Measurements from ENCODE around the gene SHISA2.

SHISA2 gene

DNA sequence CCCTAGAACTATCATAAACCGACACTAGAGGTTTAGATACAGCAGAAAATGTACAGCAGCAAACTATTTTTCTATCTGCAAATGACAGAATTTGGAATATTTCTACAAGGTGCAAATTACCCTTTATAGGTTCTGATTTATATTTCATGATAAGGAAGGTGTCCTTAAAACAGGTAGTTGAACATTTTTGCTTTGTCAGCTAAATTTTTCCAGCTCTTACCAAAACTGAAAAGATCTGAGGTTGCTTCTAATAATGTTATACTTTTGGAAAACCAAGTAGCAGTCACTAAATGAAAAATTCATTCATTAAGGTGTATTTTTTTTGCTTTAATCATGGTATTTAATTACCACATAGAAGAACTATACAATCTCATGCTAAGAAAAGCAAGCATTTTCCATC lies 9.0 kb downstream of the SHISA2 start:
- Histone ChIP-seq H3K9me3 (replicated peaks; ENCODE audit: insufficient read depth, low read length) (no peaks in the 10 kb centered on the region), H2AFZ (ENCODE audit: low read length) (no peak overlapping the region), H3K36me3 (replicated peaks; ENCODE audit: insufficient read depth, low read length) (no peaks in the 10 kb centered on the region), H3K4me3 (ENCODE audit: low read length) (no peak overlapping the region), H3K27me3 (replicated peaks; ENCODE audit: insufficient read depth, low read length) (no peaks in the 10 kb centered on the region), H3K9me2 (replicated peaks; ENCODE audit: insufficient read depth, low read length) (no peaks in the 10 kb centered on the region), H3K27ac (ENCODE audit: low read length) (no peak overlapping the region), H3K9ac (ENCODE audit: low read length) (no peak overlapping the region), H3K4me2 (ENCODE audit: low read depth, low read length) (no peak overlapping the region), H4K20me1 (ENCODE audit: insufficient read depth, low read length) (no peaks in the 10 kb centered on the region), H3K79me2 (ENCODE audit: low read length) (no peaks in the 10 kb centered on the region), H3K4me1 (ENCODE audit: low read length) (no peaks in the 10 kb centered on the region), H3F3A (ENCODE audit: insufficient read depth, low read length) (no peaks in the 10 kb centered on the region)
- no peak for TF ChIP-seq EZH2 (optimal IDR thresholded peaks at IDR 0.05; ENCODE audit: low read depth, low read length)
- TF ChIP-seq EZH2phosphoT487 (IDR thresholded peaks at IDR 0.05; ENCODE audit: low read length): no peak
- TF ChIP-seq, protein P1, sequence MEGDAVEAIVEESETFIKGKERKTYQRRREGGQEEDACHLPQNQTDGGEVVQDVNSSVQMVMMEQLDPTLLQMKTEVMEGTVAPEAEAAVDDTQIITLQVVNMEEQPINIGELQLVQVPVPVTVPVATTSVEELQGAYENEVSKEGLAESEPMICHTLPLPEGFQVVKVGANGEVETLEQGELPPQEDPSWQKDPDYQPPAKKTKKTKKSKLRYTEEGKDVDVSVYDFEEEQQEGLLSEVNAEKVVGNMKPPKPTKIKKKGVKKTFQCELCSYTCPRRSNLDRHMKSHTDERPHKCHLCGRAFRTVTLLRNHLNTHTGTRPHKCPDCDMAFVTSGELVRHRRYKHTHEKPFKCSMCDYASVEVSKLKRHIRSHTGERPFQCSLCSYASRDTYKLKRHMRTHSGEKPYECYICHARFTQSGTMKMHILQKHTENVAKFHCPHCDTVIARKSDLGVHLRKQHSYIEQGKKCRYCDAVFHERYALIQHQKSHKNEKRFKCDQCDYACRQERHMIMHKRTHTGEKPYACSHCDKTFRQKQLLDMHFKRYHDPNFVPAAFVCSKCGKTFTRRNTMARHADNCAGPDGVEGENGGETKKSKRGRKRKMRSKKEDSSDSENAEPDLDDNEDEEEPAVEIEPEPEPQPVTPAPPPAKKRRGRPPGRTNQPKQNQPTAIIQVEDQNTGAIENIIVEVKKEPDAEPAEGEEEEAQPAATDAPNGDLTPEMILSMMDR (IDR thresholded peaks at IDR 0.05; ENCODE audit: low read length): no peak
- DNase-seq: no peak

DNA sequence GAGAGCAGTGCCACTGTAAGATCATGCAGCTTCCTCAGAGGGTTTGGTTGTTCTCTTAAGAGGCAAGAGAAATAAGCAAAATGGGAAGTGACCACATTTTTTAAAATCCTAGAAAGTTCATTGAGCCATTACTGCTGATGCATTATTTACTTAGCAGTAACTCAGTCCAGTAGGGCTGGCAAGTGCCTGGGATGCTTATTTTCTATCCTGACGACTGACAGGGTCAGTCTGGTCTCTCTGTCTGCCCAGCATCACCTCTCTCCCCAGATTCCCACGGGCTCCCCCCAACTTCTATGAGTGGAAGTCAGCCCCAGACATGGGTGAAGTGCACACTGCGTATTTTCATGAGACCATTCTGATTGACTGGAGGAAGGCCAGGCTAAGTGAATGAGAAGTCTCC lies 10.4 kb downstream of the SHISA2 start:
- no peak for DNase-seq
- H3K27me3 ChIP-seq (replicated peaks; ENCODE audit: insufficient read depth, low read length): no peaks in the 10 kb centered on the region
- no peak overlapping the region for H2AFZ ChIP-seq (ENCODE audit: low read length)
- H3K4me3 ChIP-seq (ENCODE audit: low read length): no peak overlapping the region
- H3K4me2 ChIP-seq (ENCODE audit: low read depth, low read length): no peak overlapping the region
- H3K36me3 ChIP-seq (replicated peaks; ENCODE audit: insufficient read depth, low read length): no peaks in the 10 kb centered on the region
- H3K79me2 ChIP-seq (ENCODE audit: low read length): no peaks in the 10 kb centered on the region
- H4K20me1 ChIP-seq (ENCODE audit: insufficient read depth, low read length): no peaks in the 10 kb centered on the region
- no peaks in the 10 kb centered on the region for H3F3A ChIP-seq (ENCODE audit: insufficient read depth, low read length)
- no peaks in the 10 kb centered on the region for H3K9me2 ChIP-seq (replicated peaks; ENCODE audit: insufficient read depth, low read length)
- H3K9me3 ChIP-seq (replicated peaks; ENCODE audit: insufficient read depth, low read length): no peaks in the 10 kb centered on the region
- no peaks in the 10 kb centered on the region for H3K4me1 ChIP-seq (ENCODE audit: low read length)
- no peak overlapping the region for H3K27ac ChIP-seq (ENCODE audit: low read length)
- no peak overlapping the region for H3K9ac ChIP-seq (ENCODE audit: low read length)
- TF ChIP-seq EZH2 (optimal IDR thresholded peaks at IDR 0.05; ENCODE audit: low read depth, low read length): no peak
- TF ChIP-seq, protein P1 (IDR thresholded peaks at IDR 0.05; ENCODE audit: low read length): no peak
- TF ChIP-seq EZH2phosphoT487 (IDR thresholded peaks at IDR 0.05; ENCODE audit: low read length): no peak

DNA sequence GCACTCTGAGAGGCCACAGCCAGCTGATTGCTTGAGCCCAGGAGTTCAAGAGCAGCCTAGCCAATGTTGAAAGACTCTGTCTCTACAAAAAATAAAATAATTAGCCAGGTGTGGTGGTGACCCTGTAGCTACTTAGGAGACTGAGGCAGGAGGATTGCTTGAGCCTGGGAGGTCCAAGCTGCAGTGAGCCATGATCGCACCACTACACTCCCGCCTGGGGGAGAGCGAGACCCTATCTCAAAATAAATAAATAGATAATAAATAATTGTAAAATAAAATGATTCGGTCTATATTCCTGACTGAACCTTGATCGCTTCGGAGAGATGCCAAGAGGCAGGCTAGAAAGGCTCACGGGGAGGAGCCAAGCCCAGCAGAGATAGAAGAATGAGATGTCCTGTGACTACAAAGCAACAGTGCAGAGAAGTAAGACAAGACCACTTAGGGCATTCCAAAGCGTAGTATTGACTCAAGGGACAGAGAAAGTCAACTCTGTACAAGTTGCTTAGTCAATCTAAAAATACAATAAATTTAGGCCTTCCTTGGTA lies 12.8 kb downstream of the SHISA2 start:
- no peak overlapping the region for H3K4me3 ChIP-seq (ENCODE audit: low read length)
- no peaks in the 10 kb centered on the region for H3F3A ChIP-seq (ENCODE audit: insufficient read depth, low read length)
- no peak for DNase-seq
- H3K9me2 ChIP-seq (replicated peaks; ENCODE audit: insufficient read depth, low read length): no peaks in the 10 kb centered on the region
- H2AFZ ChIP-seq (ENCODE audit: low read length): no peak overlapping the region
- no peak overlapping the region for H3K9ac ChIP-seq (ENCODE audit: low read length)
- H3K4me2 ChIP-seq (ENCODE audit: low read depth, low read length): no peak overlapping the region
- no peaks in the 10 kb centered on the region for H3K36me3 ChIP-seq (replicated peaks; ENCODE audit: insufficient read depth, low read length)
- no peak for TF ChIP-seq EZH2 (optimal IDR thresholded peaks at IDR 0.05; ENCODE audit: low read depth, low read length)
- TF ChIP-seq EZH2phosphoT487 (IDR thresholded peaks at IDR 0.05; ENCODE audit: low read length): no peak
- TF ChIP-seq, protein P1 (IDR thresholded peaks at IDR 0.05; ENCODE audit: low read length): no peak
- no peaks in the 10 kb centered on the region for H4K20me1 ChIP-seq (ENCODE audit: insufficient read depth, low read length)
- no peaks in the 10 kb centered on the region for H3K4me1 ChIP-seq (ENCODE audit: low read length)
- H3K27me3 ChIP-seq (replicated peaks; ENCODE audit: insufficient read depth, low read length): no peaks in the 10 kb centered on the region
- H3K27ac ChIP-seq (ENCODE audit: low read length): no peak overlapping the region
- H3K79me2 ChIP-seq (ENCODE audit: low read length): no peaks in the 10 kb centered on the region
- H3K9me3 ChIP-seq (replicated peaks; ENCODE audit: insufficient read depth, low read length): no peaks in the 10 kb centered on the region
